ENCODE results near the gene CRYGS. TPM values are rescaled to one million over a fixed set of nuclear protein-coding genes. Genes with fewer than 3 reads are reported as not detected.
"Not testable (repeated sequence)": the region's sequence is repeated elsewhere in the genome, so short reads cannot be mapped to it uniquely, and the experiment has no call there.

The CRYGS gene
- total RNA-seq, 2 donors from 2014 or later, result 3.1 to 3.9 TPM

- ATAC-seq (no peak), DNase-seq (ENCODE audit: low spot score in 2 of 2) (no peak)
- peaks cover 6 to 19% of the 10 kb centered on the region in 2 donors for H3K36me3 Mint-ChIP-seq
- H3K27ac Mint-ChIP-seq, result no peak overlapping the region
- peaks cover 4 to 5% of the 10 kb centered on the region in 2 donors for H3K9me3 Mint-ChIP-seq
These were observed 31.4 kb downstream of the CRYGS start for GRCh38 chr3:186512570-186513302.

DNA sequence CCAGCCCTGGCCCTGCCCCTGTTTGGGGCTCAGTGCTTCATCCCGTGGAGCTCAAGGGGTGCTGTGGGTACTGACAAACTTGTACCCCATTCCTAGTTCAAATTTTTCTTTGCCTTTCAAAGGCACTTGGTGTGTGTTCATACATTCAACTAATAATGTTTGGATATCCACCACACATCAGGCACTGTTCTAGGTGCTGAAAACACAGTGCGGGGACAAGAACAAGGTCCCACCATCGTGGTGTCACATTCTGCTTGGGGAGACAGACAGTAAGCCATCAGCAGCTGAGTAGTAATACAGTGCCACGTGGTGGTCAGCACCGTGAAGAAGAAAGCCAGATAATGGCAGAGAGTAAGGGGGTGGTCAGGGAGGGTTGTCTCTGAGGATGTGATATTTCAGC lies 32.5 kb downstream of the CRYGS start:
- Mint-ChIP-seq H3K36me3 (peaks cover 3 to 17% of the 10 kb centered on the region in 2 donors), H3K9me3 (peaks cover 6 to 10% of the 10 kb centered on the region in 2 donors), H3K27ac (peak overlapping the region; percentile 83 to 94)
- DNase-seq (ENCODE audit: low spot score in 2 of 2) (no peak), ATAC-seq (no peak)

DNA sequence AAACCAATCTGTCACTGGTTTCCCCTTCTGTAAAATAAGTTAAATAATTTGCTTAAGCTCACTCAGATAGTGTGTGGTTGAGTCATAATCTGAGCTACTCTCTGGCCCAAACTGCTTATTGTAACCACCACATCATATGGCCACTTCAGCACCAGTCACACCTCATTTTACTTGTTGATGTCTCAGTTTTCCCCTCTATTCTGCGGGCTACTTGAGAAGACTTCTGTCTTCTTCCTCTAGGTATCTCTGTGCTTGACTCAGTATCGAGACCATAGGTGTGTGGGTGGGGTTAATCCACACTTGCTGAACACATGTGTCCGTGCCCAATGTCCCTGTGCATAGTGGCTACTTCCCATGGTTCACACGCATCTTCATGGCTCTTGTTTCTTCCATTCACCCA lies 32.9 kb downstream of the CRYGS start:
- peak; percentile 71 to 76 for ATAC-seq
- H3K27ac Mint-ChIP-seq, result peak overlapping the region; percentile 92 to 94
- peak in 1 of 2 donors; percentile 31 for DNase-seq (ENCODE audit: low spot score in 2 of 2)
- peaks cover 0 to 13% of the 10 kb centered on the region in 2 donors for H3K36me3 Mint-ChIP-seq
- H3K9me3 Mint-ChIP-seq, result peaks cover 4 to 10% of the 10 kb centered on the region in 2 donors

DNA sequence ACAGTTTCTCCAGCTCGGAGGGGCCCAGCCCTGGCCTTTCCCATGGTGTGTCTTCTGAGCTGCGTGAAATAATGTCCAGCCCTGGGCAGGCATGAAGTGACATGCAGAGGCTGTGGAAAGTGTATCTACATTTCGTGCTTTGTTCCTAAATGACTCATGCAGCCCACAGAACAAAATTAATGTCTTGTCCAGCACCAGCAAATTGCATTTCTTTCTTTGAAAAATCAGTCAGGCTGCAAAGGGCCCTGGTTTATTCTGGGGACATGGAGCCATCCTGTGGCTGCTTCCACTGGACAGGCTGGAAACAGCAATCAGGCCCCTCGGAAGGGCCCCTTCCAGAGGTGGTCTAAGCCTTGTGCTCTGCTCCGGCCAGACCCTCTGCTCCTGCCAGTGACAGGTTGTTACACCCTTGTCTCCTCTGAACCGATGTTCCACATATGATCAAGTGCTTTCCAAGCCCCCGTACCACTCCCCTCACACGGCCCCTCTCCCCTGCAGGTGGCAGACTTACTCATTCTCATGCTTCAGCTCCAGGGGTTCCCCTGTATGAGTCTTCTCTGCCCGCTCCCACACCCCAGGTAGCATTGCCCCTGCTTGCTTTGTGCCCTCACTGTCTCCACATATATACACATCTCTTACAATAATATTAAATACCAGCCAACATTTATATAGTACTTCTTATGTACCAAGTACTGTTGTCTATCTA lies 33.7 kb downstream of the CRYGS start:
- Mint-ChIP-seq H3K27ac (peak overlapping the region; percentile 92 to 94), H3K36me3 (peaks cover 0 to 7% of the 10 kb centered on the region in 2 donors), H3K9me3 (peaks cover 4% of the 10 kb centered on the region in 2 donors)
- no peak for DNase-seq (ENCODE audit: low spot score in 2 of 2)
- peak; percentile 22 to 27 for ATAC-seq

DNA sequence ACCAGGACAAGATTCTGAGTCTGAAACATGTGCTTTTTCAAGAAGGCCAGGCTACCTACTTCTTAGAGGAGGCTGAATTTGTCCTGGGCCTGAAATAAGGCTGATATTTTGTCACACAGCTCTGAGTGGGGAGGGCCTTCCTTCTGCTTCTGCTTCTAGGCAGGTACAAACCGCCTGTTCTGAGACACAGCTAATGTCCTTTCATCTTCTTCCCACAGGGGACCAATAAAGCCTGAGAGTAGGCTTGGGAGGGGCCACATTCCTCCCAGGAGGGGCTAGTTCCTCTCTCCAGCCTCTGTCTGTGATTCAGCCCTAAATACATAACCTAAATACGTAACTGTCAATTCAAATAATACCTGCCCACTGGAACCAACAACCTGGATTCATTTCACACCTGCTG lies 34.8 kb downstream of the CRYGS start:
- Mint-ChIP-seq H3K36me3 (peaks cover 0 to 6% of the 10 kb centered on the region in 2 donors), H3K27ac (peak overlapping the region in 1 of 2 donors; percentile 94), H3K9me3 (peaks cover 4% of the 10 kb centered on the region in 2 donors)
- no peak for DNase-seq (ENCODE audit: low spot score in 2 of 2)
- ATAC-seq, result no peak

DNA sequence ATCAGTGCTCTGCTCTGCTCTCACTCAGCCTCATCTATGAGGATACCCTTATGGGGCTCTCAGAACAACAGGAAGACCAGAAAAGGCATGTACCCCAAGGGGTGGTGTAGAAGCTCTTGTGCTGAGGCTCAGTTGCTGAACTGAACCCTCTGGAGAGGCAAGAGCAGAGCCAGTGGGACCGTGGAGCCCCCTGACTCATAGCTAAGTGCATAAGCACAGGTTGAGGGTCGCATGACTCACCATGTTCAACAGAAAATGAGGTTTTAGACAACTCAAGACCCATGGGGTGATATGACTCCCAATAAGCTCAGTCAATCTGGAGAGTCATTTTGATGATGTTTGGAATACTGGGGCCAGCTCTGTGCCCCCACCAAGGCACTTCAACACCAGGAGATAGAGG lies 37.3 kb downstream of the CRYGS start:
- H3K9me3 Mint-ChIP-seq, result peaks cover 4% of the 10 kb centered on the region in 2 donors
- peaks cover 0 to 6% of the 10 kb centered on the region in 2 donors for H3K36me3 Mint-ChIP-seq
- ATAC-seq (peak; percentile 57 to 76), DNase-seq (ENCODE audit: low spot score in 2 of 2) (peak in 1 of 2 donors; percentile 43)
- peak overlapping the region in 1 of 2 donors; percentile 79 for H3K27ac Mint-ChIP-seq

GRCh38 chr3:186506191-186506739 lies 37.9 kb downstream of the CRYGS start:
- Mint-ChIP-seq H3K36me3 (peaks cover 0 to 6% of the 10 kb centered on the region in 2 donors), H3K27ac (peak overlapping the region in 1 of 2 donors; percentile 79), H3K9me3 (peaks cover 4% of the 10 kb centered on the region in 2 donors)
- no peak for DNase-seq (ENCODE audit: low spot score in 2 of 2)
- no peak for ATAC-seq

DNA sequence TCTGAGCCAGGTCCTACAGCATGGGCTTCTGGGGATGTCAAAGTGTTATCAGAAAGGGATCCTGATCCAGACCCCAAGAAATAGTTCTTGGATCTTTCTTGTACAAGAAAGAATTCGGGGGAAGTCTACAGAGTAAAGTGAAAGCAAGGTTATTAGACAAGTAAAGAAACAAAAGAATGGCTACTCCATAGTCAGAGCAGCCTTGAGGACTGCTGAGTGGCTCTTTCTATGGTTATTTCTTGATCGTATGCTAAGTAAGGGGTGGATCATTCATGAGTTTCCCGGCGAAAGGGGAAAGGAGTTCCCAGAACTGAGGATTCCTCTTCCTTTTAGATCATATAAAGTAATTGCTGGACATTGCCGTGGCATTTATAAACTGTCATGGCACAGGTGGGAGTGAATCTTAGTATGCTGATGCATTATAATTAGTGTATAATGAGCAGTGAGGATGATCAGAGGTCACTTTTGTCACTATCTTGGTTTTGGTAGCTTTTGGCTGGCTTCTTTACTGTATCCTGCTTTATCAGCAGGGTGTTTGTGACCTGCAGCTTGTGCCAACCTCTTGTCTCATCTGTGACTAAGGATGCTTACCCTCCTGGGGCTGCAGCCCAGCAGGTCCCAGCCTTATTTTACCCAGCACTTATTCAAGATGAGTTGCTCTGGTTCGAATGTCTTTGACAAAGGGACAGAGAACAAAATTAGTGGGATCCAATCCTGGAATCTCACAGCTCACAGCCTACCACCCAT lies 41.0 kb downstream of the CRYGS start:
- Mint-ChIP-seq H3K27ac (no peak overlapping the region), H3K36me3 (peaks cover 0 to 20% of the 10 kb centered on the region in 2 donors), H3K9me3 (peaks cover 6 to 17% of the 10 kb centered on the region in 2 donors)
- DNase-seq (ENCODE audit: low spot score in 2 of 2), result no peak
- ATAC-seq, result no peak

- no peak for DNase-seq (ENCODE audit: low spot score in 2 of 2)
These were observed 41.8 kb downstream of the CRYGS start for GRCh38 chr3:186502138-186502948.

GRCh38 chr3:186499949-186500348 lies 44.2 kb downstream of the CRYGS start:
- Mint-ChIP-seq H3K9me3 (peaks cover 3 to 12% of the 10 kb centered on the region in 2 donors), H3K36me3 (peaks cover 0 to 14% of the 10 kb centered on the region in 2 donors)
- not testable (repeated sequence) for H3K27ac Mint-ChIP-seq; DNase-seq (ENCODE audit: low spot score in 2 of 2); ATAC-seq

More at GRCh38 chr3:186502138-186502948, 41.8 kb downstream of the CRYGS start:
- Mint-ChIP-seq H3K36me3 (peaks cover 0 to 20% of the 10 kb centered on the region in 2 donors), H3K27ac (no peak overlapping the region), H3K9me3 (peaks cover 7 to 17% of the 10 kb centered on the region in 2 donors)
- ATAC-seq, result peak in 1 of 2 donors; percentile 26

GRCh38 chr3:186498022-186498421 lies 46.2 kb downstream of the CRYGS start:
- H3K27ac Mint-ChIP-seq, ATAC-seq: not testable (repeated sequence)
- peaks cover 3 to 12% of the 10 kb centered on the region in 2 donors for H3K9me3 Mint-ChIP-seq

DNA sequence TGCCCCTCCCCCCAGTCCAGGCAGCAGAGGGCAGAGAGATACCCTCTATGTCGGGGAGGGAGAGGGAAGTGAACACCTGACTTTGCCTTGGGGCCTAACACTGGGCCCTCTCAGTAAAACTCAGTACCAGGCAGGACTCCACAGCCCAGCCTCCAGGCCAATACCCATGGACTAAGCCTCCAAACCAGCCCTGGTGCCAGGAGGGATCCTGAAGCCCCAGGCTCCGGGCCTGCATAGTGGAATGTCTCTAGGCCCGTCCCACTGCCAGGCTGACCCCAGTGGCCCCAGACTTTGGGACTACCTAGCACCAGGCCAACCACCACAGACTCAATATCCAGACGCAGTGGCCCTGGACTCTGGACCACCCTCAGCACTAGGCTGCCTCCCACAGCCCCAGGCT lies 46.6 kb downstream of the CRYGS start:
- peaks cover 0 to 14% of the 10 kb centered on the region in 2 donors for H3K36me3 Mint-ChIP-seq
- ATAC-seq (no peak), DNase-seq (ENCODE audit: low spot score in 2 of 2) (no peak)

More at GRCh38 chr3:186498022-186498421, 46.2 kb downstream of the CRYGS start:
- peaks cover 0 to 14% of the 10 kb centered on the region in 2 donors for H3K36me3 Mint-ChIP-seq
- DNase-seq (ENCODE audit: low spot score in 2 of 2), result not testable (repeated sequence)

DNA sequence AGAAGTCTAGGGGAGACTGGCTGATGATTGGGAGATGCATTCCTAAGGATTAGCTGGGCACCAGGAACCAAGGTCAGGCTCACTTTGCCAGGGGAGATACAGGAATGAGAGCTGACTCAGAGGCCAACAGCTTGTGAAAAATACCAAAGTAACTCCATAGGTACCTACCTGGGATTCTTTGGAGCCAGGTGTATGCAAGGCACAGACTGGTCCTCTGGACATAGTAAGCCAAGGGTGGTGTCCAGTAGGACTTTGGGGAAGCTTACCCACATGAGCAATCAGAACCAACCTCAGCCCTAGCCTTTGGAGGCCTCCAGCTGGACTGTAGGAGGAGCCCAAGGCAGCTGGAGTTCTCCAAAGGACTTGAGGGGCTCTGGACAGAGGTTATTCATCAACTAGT lies 47.5 kb downstream of the CRYGS start:
- Mint-ChIP-seq H3K9me3 (peaks cover 3 to 12% of the 10 kb centered on the region in 2 donors), H3K36me3 (peaks cover 0 to 14% of the 10 kb centered on the region in 2 donors), H3K27ac (no peak overlapping the region)
- no peak for ATAC-seq
- DNase-seq (ENCODE audit: low spot score in 2 of 2), result no peak

More for the DNA sequence above, 46.6 kb downstream of the CRYGS start:
- Mint-ChIP-seq H3K9me3 (peaks cover 3 to 12% of the 10 kb centered on the region in 2 donors), H3K27ac (no peak overlapping the region)

DNA sequence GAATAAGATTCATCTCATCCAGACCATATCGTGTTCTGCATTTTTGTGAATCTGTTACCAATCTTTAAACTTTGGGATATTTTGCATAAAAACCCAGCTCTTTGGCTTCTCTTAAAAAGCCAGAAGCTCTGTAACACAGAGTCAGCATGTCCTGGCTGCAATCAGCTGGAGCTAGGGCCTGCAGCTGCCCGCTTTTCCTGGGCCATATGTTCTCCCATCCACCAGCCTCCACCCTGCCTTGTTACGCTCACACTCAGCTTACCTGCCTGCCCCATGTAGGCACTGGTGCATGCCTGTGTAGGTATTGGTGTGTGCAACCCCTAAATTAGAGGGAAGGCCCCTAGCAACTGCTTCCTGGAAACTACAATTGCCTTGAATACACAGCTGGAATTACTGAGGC lies 48.2 kb downstream of the CRYGS start:
- ATAC-seq (no peak), DNase-seq (ENCODE audit: low spot score in 2 of 2) (no peak)
- Mint-ChIP-seq H3K36me3 (peaks cover 0 to 14% of the 10 kb centered on the region in 2 donors), H3K9me3 (peaks cover 3 to 12% of the 10 kb centered on the region in 2 donors), H3K27ac (no peak overlapping the region)

- Mint-ChIP-seq H3K36me3 (no peaks in the 10 kb centered on the region), H3K27ac (no peak overlapping the region), H3K9me3 (peaks cover 3 to 6% of the 10 kb centered on the region in 2 donors)
- DNase-seq (ENCODE audit: low spot score in 2 of 2) (no peak), ATAC-seq (no peak)
These were observed 50.5 kb downstream of the CRYGS start for GRCh38 chr3:186493525-186494255.

Measured in activated naive CD4-positive, alpha-beta T cell treated with anti-CD3 and anti-CD28 coated beads, Interleukin-2, amount 50 U/mL, for 72 hours (primary cell).